Activated naive CD4-positive, alpha-beta T cell treated with anti-CD3 and anti-CD28 coated beads, Interleukin-2, amount 10 ng/mL, durations not matched to agents 7 days and 5 days (primary cell): ENCODE data around the gene SLC13A2.

Source experiments
- CTCF ChIA-PET: fragments of 350-600 bp; sonication (Branson Sonifier 250); formaldehyde crosslinking; loops from one replicate; lab custom pipeline; 2021; ENCODE audit warnings: antibody characterized with exemption; lab: Charles Lee
- DNase-seq: peaks from one replicate; pipeline ENCODE4 v3.0.0-alpha.2; 2020
- H3K27ac Mint-ChIP-seq: one replicate; pipeline ENCODE4 v1.8.0; 2021; ENCODE audit warnings: mild to moderate bottlenecking, moderate library complexity, mixed read lengths
- H3K27me3 Mint-ChIP-seq: one replicate; pipeline ENCODE4 v1.8.0; 2021; ENCODE audit warnings: mild to moderate bottlenecking, mixed read lengths
- H3K36me3 Mint-ChIP-seq: one replicate; pipeline ENCODE4 v1.8.0; 2021; ENCODE audit warnings: mixed read lengths
- H3K4me1 Mint-ChIP-seq: one replicate; pipeline ENCODE4 v1.8.0; 2021; ENCODE audit warnings: mixed read lengths
- H3K4me3 Mint-ChIP-seq: one replicate; pipeline ENCODE4 v1.8.0; 2021; ENCODE audit warnings: mild to moderate bottlenecking, moderate library complexity, mixed read lengths
- H3K9me3 Mint-ChIP-seq: one replicate; pipeline ENCODE4 v1.8.0; 2021; ENCODE audit warnings: mixed read lengths

The SLC13A2 gene

DNA sequence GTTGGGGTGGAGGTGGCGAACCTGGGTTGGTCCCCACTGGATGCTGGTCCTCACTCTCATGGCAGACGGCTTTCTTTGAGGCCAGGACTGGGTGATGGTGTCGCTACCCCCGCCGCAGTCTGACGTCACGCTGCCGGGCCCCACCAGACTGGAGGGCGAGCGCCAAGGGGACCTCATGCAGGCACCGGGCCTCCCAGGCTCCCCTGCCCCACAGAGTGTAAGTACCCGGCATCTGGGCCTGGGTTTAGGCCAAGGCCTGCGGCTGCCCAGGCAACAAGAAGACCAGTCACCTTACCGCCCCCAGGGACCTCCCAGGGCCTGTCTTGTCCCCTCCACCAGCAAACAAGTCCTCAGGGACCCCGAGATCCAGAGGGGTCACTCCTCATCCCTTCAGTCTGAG is 50.4 kb downstream of the SLC13A2 start:
- Mint-ChIP-seq H3K4me3 (no peak overlapping the region), H3K4me1 (no peaks in the 10 kb centered on the region), H3K36me3 (no peaks in the 10 kb centered on the region), H3K9me3 (no peaks in the 10 kb centered on the region), H3K27ac (no peak overlapping the region), H3K27me3 (peaks cover 16% of the 10 kb centered on the region)
- CTCF ChIA-PET: no interaction called here
- no peak for DNase-seq

DNA sequence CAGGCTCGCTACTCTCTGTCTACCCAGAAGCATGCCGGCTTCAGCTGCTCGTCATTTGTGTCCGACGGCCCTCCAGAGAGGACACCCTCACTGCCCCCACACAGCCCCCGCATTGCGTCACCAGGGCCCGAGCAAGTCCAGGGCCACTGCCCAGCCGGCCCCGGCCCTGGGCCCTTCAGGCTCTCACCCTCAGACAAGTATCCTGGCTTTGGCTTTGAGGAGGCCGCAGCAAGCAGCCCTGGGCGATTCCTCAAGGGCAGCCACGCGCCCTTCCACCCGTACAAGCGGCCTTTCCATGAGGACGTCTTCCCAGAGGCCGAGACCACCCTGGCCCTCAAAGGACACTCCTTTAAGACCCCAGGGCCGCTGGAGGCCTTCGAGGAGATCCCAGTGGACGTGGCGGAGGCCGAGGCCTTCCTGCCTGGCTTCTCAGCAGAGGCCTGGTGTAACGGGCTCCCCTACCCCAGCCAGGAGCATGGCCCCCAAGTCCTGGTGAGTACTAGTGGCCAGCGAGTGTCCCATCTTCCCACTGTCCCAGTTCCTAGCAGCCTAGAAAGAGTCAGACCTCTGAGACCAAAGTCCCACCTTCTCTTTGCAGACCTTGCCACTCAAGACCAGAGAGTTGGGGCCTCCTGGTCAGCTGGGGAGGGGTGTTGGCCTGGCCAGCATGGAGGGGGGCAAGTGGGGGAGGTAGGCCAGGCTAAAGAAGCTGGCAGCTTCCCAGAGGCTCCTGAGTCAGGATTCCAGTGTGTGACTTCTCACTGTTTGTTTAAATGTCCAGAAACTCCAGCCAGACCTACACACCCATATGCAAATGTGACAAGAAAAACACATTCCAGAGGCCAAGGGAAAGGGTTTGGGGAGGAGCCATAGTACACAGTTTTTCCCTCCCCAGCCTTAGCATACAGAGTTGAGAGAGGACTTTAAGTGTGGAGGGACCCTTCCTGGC is 51.3 kb downstream of the SLC13A2 start:
- H3K27me3 Mint-ChIP-seq: peaks cover 14% of the 10 kb centered on the region
- H3K36me3 Mint-ChIP-seq: no peaks in the 10 kb centered on the region
- no peak overlapping the region for H3K27ac Mint-ChIP-seq
- H3K4me3 Mint-ChIP-seq: no peak overlapping the region
- H3K9me3 Mint-ChIP-seq: no peaks in the 10 kb centered on the region
- H3K4me1 Mint-ChIP-seq: no peaks in the 10 kb centered on the region
- CTCF ChIA-PET: no interaction called here
- DNase-seq: no peak

DNA sequence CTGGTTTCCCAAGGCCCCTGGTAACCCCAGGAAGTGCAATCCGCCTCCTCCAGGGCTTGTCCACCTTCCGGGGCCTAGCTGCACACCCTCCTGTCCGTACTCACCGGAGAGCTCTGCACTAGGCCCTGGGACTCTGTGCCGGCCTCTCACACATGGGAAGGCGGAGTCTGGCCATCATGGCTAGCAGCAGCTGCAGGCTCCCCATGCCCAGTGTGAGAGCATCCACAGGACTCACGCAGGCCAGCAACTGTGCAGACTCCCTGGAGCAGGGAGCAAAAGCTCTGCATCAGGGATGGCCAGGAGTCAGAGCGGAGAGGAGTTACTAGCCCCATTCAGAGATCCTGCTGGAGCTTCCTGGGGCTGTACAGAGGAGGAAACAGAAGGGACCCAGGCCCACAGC is 52.9 kb downstream of the SLC13A2 start:
- H3K9me3 Mint-ChIP-seq: no peaks in the 10 kb centered on the region
- no peak overlapping the region for H3K4me3 Mint-ChIP-seq
- no peaks in the 10 kb centered on the region for H3K36me3 Mint-ChIP-seq
- no peaks in the 10 kb centered on the region for H3K4me1 Mint-ChIP-seq
- no peak for DNase-seq
- H3K27me3 Mint-ChIP-seq: peaks cover 12% of the 10 kb centered on the region
- no peak overlapping the region for H3K27ac Mint-ChIP-seq
- CTCF ChIA-PET: no interaction called here

- no peak overlapping the region for H3K4me3 Mint-ChIP-seq
- no peak overlapping the region for H3K27ac Mint-ChIP-seq
- CTCF ChIA-PET: no interaction called here
- H3K36me3 Mint-ChIP-seq: no peaks in the 10 kb centered on the region
- peaks cover 18% of the 10 kb centered on the region for H3K27me3 Mint-ChIP-seq
- no peak for DNase-seq
- H3K9me3 Mint-ChIP-seq: no peaks in the 10 kb centered on the region
- no peaks in the 10 kb centered on the region for H3K4me1 Mint-ChIP-seq
Observed at GRCh38 chr17:28527181-28527681, 53.8 kb downstream of the SLC13A2 start.

DNA sequence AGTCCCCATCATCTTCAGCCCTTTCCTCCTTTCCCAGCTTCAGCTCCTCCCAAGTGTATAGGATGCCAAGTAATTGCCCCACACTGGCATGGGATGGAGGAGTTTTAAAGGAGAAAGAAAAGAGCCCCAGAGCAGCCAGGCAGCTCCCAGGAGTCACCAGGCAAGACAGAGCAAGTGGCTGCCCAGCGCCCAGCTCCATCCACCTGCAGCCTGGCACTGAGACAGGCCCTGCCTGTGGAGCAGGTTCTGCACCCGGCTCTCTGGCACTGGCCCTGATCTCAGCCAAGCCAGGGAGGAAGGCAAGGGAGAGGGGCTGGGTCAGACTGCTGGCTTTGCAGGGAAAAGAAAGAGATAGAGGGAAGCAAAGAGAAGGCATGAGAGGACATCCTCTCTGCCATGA is 54.4 kb downstream of the SLC13A2 start:
- no peaks in the 10 kb centered on the region for H3K4me1 Mint-ChIP-seq
- no peak overlapping the region for H3K4me3 Mint-ChIP-seq
- CTCF ChIA-PET: interaction anchor here (1.0 kb wide), 1 partner anchor 20 kb away, joined by 3 read pairs; no protein-coding TSS in a partner anchor
- no peaks in the 10 kb centered on the region for H3K9me3 Mint-ChIP-seq
- no peak for DNase-seq
- H3K27me3 Mint-ChIP-seq: peaks cover 18% of the 10 kb centered on the region
- H3K27ac Mint-ChIP-seq: no peak overlapping the region
- no peaks in the 10 kb centered on the region for H3K36me3 Mint-ChIP-seq

GRCh38 chr17:28528327-28529012 is 55.0 kb downstream of the SLC13A2 start:
- H3K27ac Mint-ChIP-seq: no peak overlapping the region
- no peaks in the 10 kb centered on the region for H3K9me3 Mint-ChIP-seq
- H3K27me3 Mint-ChIP-seq: peaks cover 18% of the 10 kb centered on the region
- no peaks in the 10 kb centered on the region for H3K4me1 Mint-ChIP-seq
- CTCF ChIA-PET: interaction anchor here (1.0 kb wide), 1 partner anchor 20 kb away, joined by 3 read pairs; no protein-coding TSS in a partner anchor
- no peaks in the 10 kb centered on the region for H3K36me3 Mint-ChIP-seq
- H3K4me3 Mint-ChIP-seq: no peak overlapping the region
- DNase-seq: no peak

DNA sequence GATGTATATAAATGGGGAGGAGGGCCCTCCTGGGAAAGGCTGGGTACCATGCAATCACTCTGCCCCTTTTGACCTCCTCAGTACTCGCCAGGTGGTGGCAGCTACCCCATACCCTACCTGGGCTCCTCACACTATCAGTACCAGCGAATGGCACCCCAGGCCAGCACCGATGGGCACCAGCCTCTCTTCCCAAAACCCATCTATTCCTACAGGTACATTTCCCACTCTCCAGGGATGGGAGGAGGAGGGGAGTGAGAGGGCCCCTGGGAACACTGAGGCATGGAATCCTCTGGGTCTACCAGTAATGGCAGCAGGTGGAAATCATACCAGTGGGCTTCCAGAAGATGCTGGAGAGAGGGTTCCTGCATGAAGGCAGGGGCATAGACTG is 55.6 kb downstream of the SLC13A2 start:
- Mint-ChIP-seq H3K4me1 (no peaks in the 10 kb centered on the region), H3K27me3 (peaks cover 18% of the 10 kb centered on the region), H3K4me3 (no peak overlapping the region), H3K9me3 (no peaks in the 10 kb centered on the region), H3K36me3 (no peaks in the 10 kb centered on the region), H3K27ac (no peak overlapping the region)
- CTCF ChIA-PET: no interaction called here
- DNase-seq: no peak

GRCh38 chr17:28530250-28530649 is 56.8 kb downstream of the SLC13A2 start:
- CTCF ChIA-PET: no interaction called here

GRCh38 chr17:28530926-28531325 is 57.5 kb downstream of the SLC13A2 start:
- Mint-ChIP-seq H3K9me3 (no peaks in the 10 kb centered on the region), H3K4me1 (no peaks in the 10 kb centered on the region), H3K4me3 (no peak overlapping the region), H3K27ac (no peak overlapping the region), H3K36me3 (no peaks in the 10 kb centered on the region), H3K27me3 (peaks cover 21% of the 10 kb centered on the region)
- DNase-seq: no peak
- CTCF ChIA-PET: interaction anchor here (1.5 kb wide), 1 partner anchor 9 kb away, joined by 5 read pairs; no protein-coding TSS in a partner anchor

More at GRCh38 chr17:28530250-28530649, 56.8 kb downstream of the SLC13A2 start:
- no peak for DNase-seq
- H3K27ac Mint-ChIP-seq: no peak overlapping the region
- no peaks in the 10 kb centered on the region for H3K36me3 Mint-ChIP-seq
- H3K27me3 Mint-ChIP-seq: peaks cover 18% of the 10 kb centered on the region
- no peaks in the 10 kb centered on the region for H3K9me3 Mint-ChIP-seq
- H3K4me3 Mint-ChIP-seq: no peak overlapping the region
- H3K4me1 Mint-ChIP-seq: no peaks in the 10 kb centered on the region

GRCh38 chr17:28532050-28532960 is 58.9 kb downstream of the SLC13A2 start:
- peaks cover 21% of the 10 kb centered on the region for H3K27me3 Mint-ChIP-seq
- no peak overlapping the region for H3K27ac Mint-ChIP-seq
- no peaks in the 10 kb centered on the region for H3K9me3 Mint-ChIP-seq
- DNase-seq: no peak
- H3K4me1 Mint-ChIP-seq: no peaks in the 10 kb centered on the region
- no peak overlapping the region for H3K4me3 Mint-ChIP-seq
- no peaks in the 10 kb centered on the region for H3K36me3 Mint-ChIP-seq
- CTCF ChIA-PET: interaction anchor here (1.5 kb wide), 1 partner anchor 8 kb away, joined by 5 read pairs; no protein-coding TSS in a partner anchor

DNA sequence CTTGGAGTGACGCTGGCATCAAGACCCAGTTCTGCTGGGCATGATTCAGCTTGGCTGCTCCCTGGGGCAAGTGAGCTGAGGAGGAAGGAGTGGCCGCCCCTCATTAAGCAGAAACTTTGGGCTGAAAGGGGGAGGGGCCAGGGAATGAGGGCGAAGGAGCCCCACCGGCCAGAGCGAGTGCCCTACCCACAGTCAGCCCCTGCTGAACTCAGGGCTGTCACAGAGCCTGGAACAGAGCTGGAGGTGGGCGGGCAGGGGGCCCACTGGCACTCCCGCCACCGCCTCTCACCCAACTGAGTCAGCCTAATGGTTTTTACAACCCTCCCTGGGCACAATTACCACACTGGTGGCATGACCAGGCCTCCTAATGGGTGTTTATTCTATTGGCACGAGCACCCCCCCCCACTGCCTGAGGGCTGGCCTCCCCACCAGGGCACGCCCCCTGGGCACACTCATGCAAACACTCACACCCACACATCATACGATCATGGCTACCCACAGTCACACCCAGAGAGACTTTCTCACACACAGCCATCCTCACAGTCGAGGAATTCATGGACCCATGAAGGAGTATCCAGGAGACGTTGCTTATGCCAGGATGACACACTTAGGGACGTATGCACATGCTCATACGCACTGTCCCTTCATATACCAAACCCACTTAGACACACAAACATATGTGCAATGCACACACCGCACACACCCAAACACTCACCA is 59.8 kb downstream of the SLC13A2 start:
- H3K27me3 Mint-ChIP-seq: peaks cover 21% of the 10 kb centered on the region
- H3K4me3 Mint-ChIP-seq: no peak overlapping the region
- no peaks in the 10 kb centered on the region for H3K9me3 Mint-ChIP-seq
- no peak overlapping the region for H3K27ac Mint-ChIP-seq
- CTCF ChIA-PET: no interaction called here
- no peaks in the 10 kb centered on the region for H3K4me1 Mint-ChIP-seq
- DNase-seq: no peak
- H3K36me3 Mint-ChIP-seq: no peaks in the 10 kb centered on the region

DNA sequence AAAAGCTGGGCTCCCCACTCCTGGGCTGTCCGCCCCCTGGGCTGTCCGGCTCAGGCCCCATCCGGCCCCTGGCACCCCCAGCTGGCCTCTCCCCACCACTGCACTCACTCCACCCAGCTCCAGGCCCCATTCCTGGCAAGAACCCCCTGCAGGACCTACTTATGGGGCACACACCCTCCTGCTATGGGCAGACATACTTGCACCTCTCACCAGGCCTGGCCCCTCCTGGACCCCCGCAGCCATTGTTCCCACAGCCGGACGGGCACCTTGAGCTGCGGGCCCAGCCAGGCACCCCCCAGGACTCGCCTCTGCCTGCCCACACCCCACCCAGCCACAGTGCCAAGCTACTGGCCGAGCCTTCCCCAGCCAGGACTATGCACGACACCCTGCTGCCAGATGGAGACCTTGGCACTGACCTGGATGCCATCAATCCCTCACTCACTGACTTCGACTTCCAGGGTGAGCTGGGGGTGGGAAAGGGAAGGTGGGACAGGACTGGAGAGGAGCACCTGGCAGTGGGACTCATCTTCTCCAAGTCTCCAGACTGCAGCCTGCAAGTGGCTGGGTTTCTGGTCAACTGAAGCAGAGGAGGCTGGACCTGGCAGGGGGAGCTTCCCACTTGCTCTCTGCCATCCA is 61.4 kb downstream of the SLC13A2 start:
- Mint-ChIP-seq H3K4me3 (no peak overlapping the region), H3K27ac (no peak overlapping the region), H3K27me3 (peaks cover 15% of the 10 kb centered on the region), H3K4me1 (no peaks in the 10 kb centered on the region), H3K9me3 (no peaks in the 10 kb centered on the region), H3K36me3 (no peaks in the 10 kb centered on the region)
- CTCF ChIA-PET: interaction anchor here (1.2 to 3.1 kb wide), 2 partner anchors 10 to 13 kb away, joined by 4 to 12 read pairs; no protein-coding TSS in a partner anchor
- no peak for DNase-seq
